H1 (cell line): ENCODE data around the gene MUS81. TPM values are rescaled to one million over a fixed set of nuclear protein-coding genes. Genes with fewer than 3 reads are reported as not detected.

ENCODE experiments used
- CTCF ChIA-PET: fragments of 300-600 bp; sonication (Branson Sonifier 250); formaldehyde crosslinking; loops from one replicate; lab custom pipeline; 2021; ENCODE audit not compliant: partially characterized antibody; lab: Charles Lee
- POLR2A ChIA-PET: fragments of 300-600 bp; sonication (Branson Sonifier 250); formaldehyde crosslinking; loops from one replicate; lab custom pipeline; 2021; ENCODE audit warnings: inconsistent platforms; ENCODE audit not compliant: partially characterized antibody; lab: Charles Lee
- DNase-seq, 2 experiments: peaks; one replicate each; pipeline versions ENCODE4 v3.0.0 to v3.0.0-alpha.2; 2010 to 2022; ENCODE audit warnings: low spot score in 2 of 2, low read depth in 1 of 2, mixed read lengths in 1 of 2
- FAIRE-seq: peaks from 2 replicates; lab custom pipeline; 2011; peaks lifted over from hg19 to GRCh38; lab: Jason Lieb, UNC
- H2AFZ ChIP-seq: 2 replicates; pipeline ENCODE4 v1.8.1; 2012; ENCODE audit warnings: low read length, inconsistent platforms
- H2AK5ac ChIP-seq: 2 replicates; pipeline ENCODE4 v1.6.1; 2013; ENCODE audit warnings: low read depth, low read length
- H2BK120ac ChIP-seq: replicated peaks from 2 replicates; pipeline ENCODE3; 2013; ENCODE audit warnings: low read depth, low read length, inconsistent platforms
- H2BK12ac ChIP-seq: 2 replicates; pipeline ENCODE4 v1.6.1; 2013; ENCODE audit warnings: low read depth, low read length
- H2BK15ac ChIP-seq: 2 replicates; pipeline ENCODE4 v1.6.1; 2013; ENCODE audit warnings: low read length
- H2BK20ac ChIP-seq: 2 replicates; pipeline ENCODE4 v1.6.1; 2013; ENCODE audit warnings: low read length
- H2BK5ac ChIP-seq: 2 replicates; pipeline ENCODE4 v1.6.1; 2013; ENCODE audit warnings: low read depth, low read length
- H3K14ac ChIP-seq: 2 replicates; pipeline ENCODE4 v1.6.1; 2013; ENCODE audit warnings: inconsistent platforms; ENCODE audit not compliant: insufficient read length
- H3K18ac ChIP-seq: 2 replicates; pipeline ENCODE4 v1.6.1; 2013; ENCODE audit warnings: low read length; ENCODE audit errors: extremely low read depth
- H3K23ac ChIP-seq: 2 replicates; pipeline ENCODE4 v1.6.1; 2013; ENCODE audit warnings: inconsistent platforms; ENCODE audit not compliant: insufficient read length
- H3K23me2 ChIP-seq: 2 replicates; pipeline ENCODE4 v1.6.1; 2013; ENCODE audit warnings: low read depth, low read length
- H3K27ac ChIP-seq: 2 replicates; pipeline ENCODE4 v1.6.1; 2011; ENCODE audit warnings: low read depth, low read length, inconsistent platforms
- H3K27me3 ChIP-seq, 4 experiments: replicated peaks in 1 of 4; 1 replicate in 1 of 4; 2 replicates in 3 of 4; pipeline versions ENCODE4 v1.6.1 to v1.8.1; 2011 to 2013; ENCODE audit warnings: low read length in 3 of 4, mild to moderate bottlenecking in 3 of 4, inconsistent platforms in 2 of 4, mixed read lengths in 2 of 4, moderate library complexity in 1 of 4; ENCODE audit not compliant: control insufficient read depth in 3 of 4, insufficient read depth in 3 of 4; ENCODE audit errors: extremely low read depth in 1 of 4
- H3K36me3 ChIP-seq, 4 experiments: 2 replicates each; pipeline versions ENCODE4 v1.6.1 to v1.8.1; 2011 to 2013; ENCODE audit warnings: mild to moderate bottlenecking in 4 of 4, low read length in 3 of 4, moderate library complexity in 2 of 4, control low read depth in 1 of 4, inconsistent platforms in 1 of 4; ENCODE audit not compliant: insufficient read depth in 4 of 4, control insufficient read depth in 2 of 4
- H3K4ac ChIP-seq: replicated peaks from 2 replicates; pipeline ENCODE3; 2013; ENCODE audit warnings: low read length, low read depth, mixed read lengths, inconsistent platforms; ENCODE audit not compliant: insufficient read length
- H3K4me1 ChIP-seq, 4 experiments: replicated peaks in 1 of 4; 1 replicate in 1 of 4; 2 replicates in 3 of 4; pipeline versions ENCODE4 v1.6.1 to v1.8.1; 2011 to 2013; ENCODE audit warnings: low read length in 3 of 4, inconsistent platforms in 2 of 4, mixed read lengths in 1 of 4; ENCODE audit not compliant: insufficient read depth in 4 of 4, control insufficient read depth in 3 of 4
- H3K4me2 ChIP-seq, 2 experiments: 2 replicates each; pipeline versions ENCODE4 v1.6.1 to v1.8.1; 2011 to 2013; ENCODE audit warnings: low read depth in 2 of 2, low read length in 2 of 2, control low read depth in 1 of 2, inconsistent platforms in 1 of 2, mild to moderate bottlenecking in 1 of 2; ENCODE audit not compliant: insufficient read depth in 1 of 2
- H3K4me3 ChIP-seq, 4 experiments: fragments of 200-600, 300-600 bp in 1 of 4; sonication (generic), shearing (Covaris generic), sonication (Bioruptor Twin) in 1 of 4; 2 replicates each; pipeline versions ENCODE4 v1.5.1 to v1.8.1; 2011 to 2016; ENCODE audit warnings: low read length in 4 of 4, low read depth in 3 of 4, control low read depth in 2 of 4, inconsistent platforms in 2 of 4, mild to moderate bottlenecking in 2 of 4, mixed read lengths in 1 of 4, moderate library complexity in 1 of 4; ENCODE audit not compliant: insufficient read depth in 2 of 4; ENCODE audit errors: extremely low read depth in 1 of 4
- H3K56ac ChIP-seq: replicated peaks from 2 replicates; pipeline ENCODE3; 2013; ENCODE audit warnings: low read depth, mild to moderate bottlenecking, mixed read lengths, low read length, inconsistent platforms; ENCODE audit not compliant: insufficient read length
- H3K79me1 ChIP-seq: 2 replicates; pipeline ENCODE4 v1.6.1; 2013; ENCODE audit warnings: low read depth, low read length, control low read depth
- H3K79me2 ChIP-seq, 2 experiments: 2 replicates each; pipeline versions ENCODE4 v1.6.1 to v1.8.1; 2012 to 2013; ENCODE audit warnings: low read length in 2 of 2, mild to moderate bottlenecking in 2 of 2, inconsistent platforms in 1 of 2; ENCODE audit not compliant: insufficient read depth in 2 of 2, control insufficient read depth in 1 of 2
- H3K9ac ChIP-seq, 4 experiments: replicated peaks in 1 of 4; 1 replicate in 1 of 4; 2 replicates in 3 of 4; pipeline versions ENCODE4 v1.6.1 to v1.8.1; 2011 to 2013; ENCODE audit warnings: low read depth in 3 of 4, low read length in 3 of 4, control low read depth in 2 of 4, mild to moderate bottlenecking in 2 of 4, moderate library complexity in 2 of 4, inconsistent platforms in 1 of 4; ENCODE audit errors: extremely low read depth in 1 of 4
- H3K9me3 ChIP-seq, 2 experiments: 2 replicates each; pipeline versions ENCODE4 v1.6.1 to v1.8.1; 2012 to 2013; ENCODE audit warnings: mild to moderate bottlenecking in 2 of 2, moderate library complexity in 2 of 2, control low read depth in 1 of 2, inconsistent platforms in 1 of 2, low read depth in 1 of 2, low read length in 1 of 2, mixed read lengths in 1 of 2; ENCODE audit not compliant: insufficient read depth in 2 of 2
- H4K20me1 ChIP-seq, 2 experiments: replicated peaks in 1 of 2; 2 replicates each; pipeline versions ENCODE3 to v1.8.1; 2011 to 2013; ENCODE audit warnings: inconsistent platforms in 2 of 2, low read length in 2 of 2, mild to moderate bottlenecking in 1 of 2; ENCODE audit not compliant: insufficient read depth in 2 of 2, control insufficient read depth in 1 of 2
- H4K5ac ChIP-seq: 2 replicates; pipeline ENCODE4 v1.6.1; 2013; ENCODE audit warnings: low read length, low read depth, mixed read lengths, inconsistent platforms; ENCODE audit not compliant: insufficient read length
- H4K8ac ChIP-seq: 2 replicates; pipeline ENCODE4 v1.8.0; 2013; ENCODE audit warnings: mild to moderate bottlenecking, moderate library complexity, low read length, inconsistent platforms; ENCODE audit not compliant: insufficient read depth; ENCODE audit errors: extremely low read depth
- H4K91ac ChIP-seq: replicated peaks from 2 replicates; pipeline ENCODE3; 2013; ENCODE audit warnings: low read length, mixed read lengths, inconsistent platforms; ENCODE audit not compliant: insufficient read length
- CREB1 ChIP-seq: IDR thresholded peaks from 2 replicates; pipeline ENCODE4 v1.6.1; 2012; ENCODE audit warnings: inconsistent platforms
- HDAC2 ChIP-seq, 2 experiments: fragments of 300-600 bp in 1 of 2; sonication (generic) in 1 of 2; IDR thresholded peaks; 2 replicates each; pipeline ENCODE4 v1.6.1; 2011 to 2012; ENCODE audit warnings: low read depth in 2 of 2, low read length in 2 of 2, mild to moderate bottlenecking in 2 of 2, moderate library complexity in 2 of 2, borderline replicate concordance in 1 of 2, inconsistent platforms in 1 of 2
- KDM1A ChIP-seq: fragments of 200-600, 300-600 bp; sonication (generic); IDR thresholded peaks from 2 replicates; pipeline ENCODE4 v1.7.1; 2016; ENCODE audit warnings: mild to moderate bottlenecking, low read length, borderline replicate concordance
- KDM4A ChIP-seq: IDR thresholded peaks from one replicate; pipeline ENCODE4 v1.7.1; 2012; ENCODE audit warnings: low read depth, mild to moderate bottlenecking, moderate library complexity, low read length, inconsistent platforms; ENCODE audit not compliant: severe bottlenecking
- POLR2AphosphoS5 ChIP-seq: IDR thresholded peaks from 2 replicates; pipeline ENCODE4 v1.6.1; 2011; ENCODE audit warnings: low read depth, low read length
- SP1 ChIP-seq: IDR thresholded peaks from 2 replicates; pipeline ENCODE4 v1.6.1; 2011; ENCODE audit warnings: low read depth, low read length
- SP4 ChIP-seq: IDR thresholded peaks from 2 replicates; pipeline ENCODE4 v1.6.1; 2012; ENCODE audit warnings: low read length, inconsistent platforms
- SRF ChIP-seq: IDR thresholded peaks from 2 replicates; pipeline ENCODE4 v1.6.1; 2011; ENCODE audit warnings: mild to moderate bottlenecking, low read depth, low read length, moderate library complexity
- WGBS, 2 experiments: shearing (Covaris generic) in 1 of 2; methylation state at CpG; one replicate each; pipeline versions ENCODE4 v1.1.6 to v1.1.7; 2013 to 2015; ENCODE audit warnings: low lambda C conversion rate in 2 of 2, mixed read lengths in 2 of 2, inconsistent platforms in 1 of 2, low coverage in 1 of 2, missing lambda C conversion rate in 1 of 2; ENCODE audit not compliant: insufficient replicate concordance in 2 of 2, insufficient coverage in 1 of 2, insufficient read length in 1 of 2; ENCODE audit errors: extremely low coverage in 1 of 2, missing lambda C conversion rate in 1 of 2; 5-methylcytosine and 5-hydroxymethylcytosine counted together
- polyA plus RNA-seq, 7 experiments: library from polyadenylated mRNA; depleted of rRNA in 3 of 7; stranded (reverse) in 5 of 7; unstranded in 2 of 7; fragments of >200 nt in 5 of 7; fragments of 200-250 nt in 2 of 7; gene quantifications; 1 replicate in 5 of 7; 2 replicates in 1 of 7; 4 replicates in 1 of 7; pipeline versions ENCODE4 v1.2.1 to v1.2.3, GENCODE V29; 2011 to 2013; ENCODE audit warnings: missing spikeins in 2 of 7, mixed read lengths in 2 of 7
- total RNA-seq: library from RNA; stranded (reverse); fragmentation: NEBNext Ultra II Directional; extraction: Animal tissue kit (Norgen Biotek cat#: 25700); gene quantifications from 2 replicates; pipeline ENCODE4 v1.2.1, GENCODE V29; 2021
- TF ChIP-seq, protein P1 (sequence below): IDR thresholded peaks from 2 replicates; pipeline ENCODE4 v1.6.1; 2012; ENCODE audit warnings: inconsistent platforms

MUS81 gene
- total and polyA plus RNA-seq, 2 of the 8 experiments (the other 6 are each of a cell fraction or from before 2014, with no cell fraction given): 30.2 to 31.5 TPM

- Histone ChIP-seq H3K23me2 (no peaks in the 10 kb centered on the region), H3K4me1 (no peaks in the 10 kb centered on the region), H3K4me2 (no peak overlapping the region), H2BK5ac (no peak overlapping the region), H3K36me3 (no peaks in the 10 kb centered on the region), H3K27me3 (no peaks in the 10 kb centered on the region; a peak in 1 of 7 replicates), H3K4me3 (no peak overlapping the region), H3K56ac (no peak overlapping the region), H2BK12ac (no peak overlapping the region), H2AK5ac (no peak overlapping the region), H4K5ac (no peak overlapping the region), H3K23ac (no peak overlapping the region), H3K79me2 (no peaks in the 10 kb centered on the region), H4K8ac (no peak overlapping the region), H2BK120ac (no peak overlapping the region), H2AFZ (no peak overlapping the region), H3K18ac (no peak overlapping the region), H3K9ac (no peak overlapping the region), H2BK15ac (no peak overlapping the region), H3K27ac (no peak overlapping the region), H4K20me1 (no peaks in the 10 kb centered on the region), H2BK20ac (no peak overlapping the region), H3K9me3 (no peaks in the 10 kb centered on the region), H3K79me1 (no peaks in the 10 kb centered on the region), H3K4ac (no peak overlapping the region), H4K91ac (no peak overlapping the region), H3K14ac (no peak overlapping the region)
- CTCF ChIA-PET: interaction anchor here (0.7 to 19.6 kb wide), 15 partner anchors 10 to 121 kb away, joined by 3 to 347 read pairs (median 3); partner anchors contain the start of genes AP5B1, CCDC85B and FIBP
- TF ChIP-seq, protein P1, sequence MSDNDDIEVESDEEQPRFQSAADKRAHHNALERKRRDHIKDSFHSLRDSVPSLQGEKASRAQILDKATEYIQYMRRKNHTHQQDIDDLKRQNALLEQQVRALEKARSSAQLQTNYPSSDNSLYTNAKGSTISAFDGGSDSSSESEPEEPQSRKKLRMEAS: no peak
- TF ChIP-seq HDAC2 (IDR thresholded peaks at IDR 0.05; ENCODE audit: borderline replicate concordance in 1 of 2, low read depth in 2 of 2, low read length in 2 of 2) (no peak), SP1 (no peak), SRF (no peak), CREB1 (no peak), KDM1A (no peak), KDM4A (no peak), POLR2AphosphoS5 (no peak), SP4 (no peak)
- POLR2A ChIA-PET: interaction anchor here (0.6 to 2.0 kb wide), 7 partner anchors 22 to 39 kb away, joined by 3 to 6 read pairs (median 5); no protein-coding TSS in a partner anchor
- no peak for FAIRE-seq
- DNase-seq: no peak
- 89% methylated on average over 8 of the region's 8 CpGs; no CpG with 5 or more reads in 1 of the 2 experiments for WGBS, 2 experiments
These were observed 33.1 kb upstream of the MUS81 start for GRCh38 chr11:65826984-65827735.
